SK-N-SH (cell line): ENCODE data around the gene OR10G8.

Experiments used
- CTCF ChIP-seq: fragments of 200-600 bp; sonication (generic); IDR thresholded peaks from 2 replicates; pipeline ENCODE4 v1.6.1; 2017; ENCODE audit warnings: antibody characterized with exemption, mild to moderate bottlenecking, moderate library complexity
- JUND ChIP-seq: IDR thresholded peaks from 2 replicates; pipeline ENCODE4 v1.4.0; 2012
- NFIC ChIP-seq: IDR thresholded peaks from 2 replicates; pipeline ENCODE4 v1.4.0; 2012; ENCODE audit warnings: borderline replicate concordance
- RXRA ChIP-seq: IDR thresholded peaks from 2 replicates; pipeline ENCODE4 v1.4.0; 2012; ENCODE audit warnings: low read depth, mild to moderate bottlenecking, borderline replicate concordance
- SIN3A ChIP-seq: IDR thresholded peaks from 2 replicates; pipeline ENCODE4 v1.6.1; 2012; ENCODE audit warnings: low read depth, mild to moderate bottlenecking, low read length, moderate library complexity, borderline replicate concordance

GRCh38 chr11:124075492-124075840 lies 48.9 kb downstream of the OR10G8 start:
- TF ChIP-seq NFIC (no peak), CTCF (no peak), JUND (no peak), SIN3A (no peak), RXRA (no peak)
